Epithelial cell of esophagus (primary cell): ENCODE measurements around the gene TP63.

Experiments
- DNase-seq: peaks from one replicate; pipeline ENCODE4 v3.0.0; 2010; ENCODE audit warnings: low read depth
- H3K4me3 ChIP-seq: 2 replicates; pipeline ENCODE4 v1.5.1; 2011; ENCODE audit warnings: mild to moderate bottlenecking, low read length, control low read depth
- CTCF ChIP-seq: IDR thresholded peaks from 2 replicates; pipeline ENCODE4 v1.5.1; 2011; ENCODE audit warnings: low read depth, mild to moderate bottlenecking, low read length, control low read depth, inconsistent platforms; ENCODE audit not compliant: insufficient read depth; ENCODE audit errors: missing control alignments

TP63 gene

GRCh38 chr3:189813647-189814240 lies 182.6 kb downstream of the TP63 start:
- no peak overlapping the region for H3K4me3 ChIP-seq
- TF ChIP-seq CTCF: no peak
- DNase-seq: no peak

- TF ChIP-seq CTCF: no peak
- H3K4me3 ChIP-seq: no peak overlapping the region
- DNase-seq: no peak
Observed at GRCh38 chr3:189820365-189820720, 189.2 kb downstream of the TP63 start.

- H3K4me3 ChIP-seq: no peak overlapping the region
- no peak for DNase-seq
- TF ChIP-seq CTCF: no peak
Observed at GRCh38 chr3:189821262-189821661, 190.1 kb downstream of the TP63 start.

- DNase-seq: no peak
- no peak overlapping the region for H3K4me3 ChIP-seq
- peak; percentile 20 for TF ChIP-seq CTCF
Observed at GRCh38 chr3:189822726-189823125, 191.5 kb downstream of the TP63 start.

GRCh38 chr3:189824629-189825312 lies 193.6 kb downstream of the TP63 start:
- DNase-seq: peak; percentile 99
- no peak for TF ChIP-seq CTCF

GRCh38 chr3:189826566-189826965 lies 195.4 kb downstream of the TP63 start:
- DNase-seq: no peak
- no peak overlapping the region for H3K4me3 ChIP-seq
- no peak for TF ChIP-seq CTCF

More at GRCh38 chr3:189824629-189825312, 193.6 kb downstream of the TP63 start:
- H3K4me3 ChIP-seq: no peak overlapping the region

GRCh38 chr3:189827108-189827507 lies 195.9 kb downstream of the TP63 start:
- no peak for TF ChIP-seq CTCF
- H3K4me3 ChIP-seq: no peak overlapping the region

More at GRCh38 chr3:189827108-189827507, 195.9 kb downstream of the TP63 start:
- no peak for DNase-seq
